Fibroblast of skin of scalp (primary cell): ENCODE results near the gene GARIN5A.

ENCODE experiments used
- DNase-seq: peaks from one replicate; pipeline ENCODE4 v3.0.0-alpha.2; 2013

GARIN5A gene

DNA sequence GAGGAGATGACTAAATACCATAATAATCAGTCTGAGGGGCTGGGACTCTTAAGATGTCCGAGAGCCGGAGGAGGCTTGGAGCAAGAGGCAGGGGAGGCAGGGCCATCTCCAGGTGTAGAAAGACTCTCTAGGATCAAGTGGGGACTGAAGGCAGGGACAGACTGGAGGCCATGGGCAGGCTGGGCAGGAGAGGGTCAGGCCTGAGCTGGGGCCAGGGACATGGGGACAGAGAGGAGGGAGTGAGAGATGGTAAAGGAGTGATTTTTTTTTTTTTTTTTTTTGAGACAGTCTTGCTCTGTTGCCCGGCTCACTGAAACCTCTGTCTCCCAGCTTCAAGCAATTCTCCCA lies 32.2 kb upstream of the GARIN5A start:
- no peak for DNase-seq

DNA sequence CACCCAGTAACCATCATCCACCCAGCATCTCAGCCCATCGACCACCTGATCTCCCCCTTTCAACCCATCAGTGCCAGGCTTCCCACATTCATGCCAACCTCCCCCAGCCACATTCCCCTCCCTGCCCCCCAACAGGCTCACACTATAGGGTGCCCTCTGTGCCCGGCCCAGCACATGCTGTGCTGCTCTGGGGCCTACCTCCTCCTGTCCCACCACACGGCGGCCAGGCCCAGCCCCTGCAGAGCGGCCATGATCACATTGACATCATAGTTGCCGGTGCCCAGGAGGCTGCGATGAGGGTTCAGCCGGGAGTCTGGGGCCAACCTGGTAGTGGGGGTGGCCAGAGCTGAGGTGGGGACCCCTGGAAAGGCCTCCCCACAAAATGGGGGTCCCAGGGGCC lies 30.7 kb upstream of the GARIN5A start:
- no peak for DNase-seq

DNA sequence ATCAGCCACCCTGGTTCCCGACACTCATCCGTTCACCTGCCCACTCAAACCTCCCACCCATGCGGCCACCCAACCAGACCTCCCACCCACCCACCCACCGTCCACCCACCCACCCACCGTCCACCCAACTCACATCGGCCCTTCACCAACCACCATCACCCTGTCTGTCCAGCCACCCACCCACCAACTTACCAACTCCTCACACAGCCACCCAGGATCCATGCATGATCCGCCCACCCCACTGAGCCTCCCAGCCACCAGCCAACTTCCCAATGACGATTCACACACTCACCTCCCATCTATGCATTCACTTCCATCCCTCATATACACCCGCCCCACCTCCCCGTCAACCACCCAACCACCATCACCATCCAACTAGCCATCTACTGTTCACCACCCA lies 30.1 kb upstream of the GARIN5A start:
- no peak for DNase-seq

DNA sequence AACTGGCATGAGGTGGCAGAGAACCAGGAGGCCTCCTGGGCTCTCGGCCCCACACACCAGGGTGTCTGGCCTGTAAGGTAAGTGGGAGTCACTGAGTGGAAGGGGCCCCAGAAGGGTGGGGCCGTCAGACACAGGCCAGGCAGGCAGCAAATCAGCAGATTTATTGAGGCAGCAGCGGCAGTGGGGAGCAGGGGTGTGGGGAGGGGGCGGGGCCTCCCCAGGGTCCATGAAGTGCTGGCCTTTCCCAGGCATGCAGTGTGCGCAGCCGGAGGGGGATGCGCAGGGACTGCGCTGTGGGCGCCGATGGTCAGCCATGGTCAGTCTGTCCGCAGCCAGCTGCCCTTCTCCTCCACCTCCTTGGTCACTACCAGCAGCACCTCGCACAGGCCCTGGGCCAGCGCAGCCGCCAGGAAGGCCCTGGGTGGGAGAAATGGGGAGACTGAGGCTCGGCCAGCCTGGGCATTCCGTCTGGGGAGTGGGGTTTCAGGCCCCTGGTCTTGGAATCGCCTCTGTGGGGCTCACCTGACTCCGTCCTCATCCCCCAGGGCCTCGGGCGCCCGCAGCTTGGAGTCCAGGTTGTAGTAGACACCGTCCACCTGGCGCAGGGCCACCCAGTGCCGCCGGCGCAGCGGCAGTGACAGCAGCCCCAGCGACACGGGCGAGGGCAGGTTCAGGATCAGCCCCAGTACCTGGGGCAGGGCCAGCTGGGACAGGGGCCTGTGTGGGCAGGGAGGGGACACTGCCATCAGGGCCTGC lies 29.4 kb upstream of the GARIN5A start:
- no peak for DNase-seq

DNA sequence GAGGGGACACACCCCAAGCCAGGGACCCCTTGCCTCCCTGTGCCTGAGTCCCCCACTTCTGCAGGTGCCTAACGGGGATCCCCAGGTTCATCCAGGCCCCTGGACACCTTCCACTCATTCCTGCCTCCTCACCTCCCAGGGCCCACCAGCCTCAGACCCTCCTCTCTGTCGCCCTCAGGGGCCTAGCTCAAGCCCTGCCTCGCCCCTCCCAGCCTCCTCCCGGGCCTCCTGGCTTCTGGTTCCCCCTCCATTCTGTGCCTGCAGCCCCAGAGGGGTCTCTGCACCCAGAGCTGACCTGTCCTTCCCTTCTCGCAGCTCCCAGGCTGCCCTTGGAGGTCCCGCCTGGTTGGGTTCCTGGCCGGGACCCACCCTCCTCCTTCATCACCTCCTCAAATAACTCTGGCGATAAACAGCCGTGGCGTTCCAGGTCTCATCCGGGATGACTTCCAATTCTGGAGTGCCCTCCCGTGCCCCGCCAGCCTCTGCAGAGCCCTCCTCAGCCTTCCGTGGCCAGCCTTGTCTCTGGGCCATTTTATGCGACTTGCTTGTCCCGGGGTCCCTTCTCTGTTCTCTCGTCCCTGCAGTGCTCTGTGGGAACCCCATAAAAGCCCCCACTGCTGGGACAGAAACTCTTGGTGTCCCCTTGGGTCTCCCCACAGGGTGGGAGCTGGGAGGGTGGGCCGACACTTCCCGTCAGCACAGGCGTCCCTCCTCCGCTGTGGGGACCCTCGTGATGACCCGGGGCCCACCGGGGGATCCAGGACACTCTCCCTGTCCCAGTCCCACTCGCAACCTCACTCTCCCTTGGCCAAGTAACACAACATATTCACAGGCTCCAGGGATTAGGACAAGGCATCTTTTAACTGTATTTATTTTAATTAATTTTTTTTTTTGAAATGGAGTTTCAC lies 25.2 kb upstream of the GARIN5A start:
- no peak for DNase-seq

DNA sequence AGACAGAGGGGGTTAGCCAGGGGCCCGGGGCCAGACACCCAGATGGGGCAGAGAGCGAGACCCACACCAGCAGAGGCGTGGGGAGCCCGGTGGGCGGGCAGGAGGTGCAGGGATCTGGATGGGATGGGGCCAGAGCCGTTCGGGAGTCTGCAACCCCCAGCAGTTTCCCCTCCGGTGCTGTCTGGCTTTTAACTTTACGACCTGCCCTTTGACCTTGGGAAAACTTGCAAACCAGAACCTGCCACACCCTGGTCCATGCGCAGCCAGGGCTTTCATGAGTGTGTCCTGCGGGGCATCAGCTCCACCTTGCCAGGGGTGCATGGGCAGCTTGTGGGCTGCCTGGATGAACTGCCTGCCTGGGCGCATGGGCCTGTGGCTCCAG lies 24.5 kb upstream of the GARIN5A start:
- DNase-seq: no peak

DNA sequence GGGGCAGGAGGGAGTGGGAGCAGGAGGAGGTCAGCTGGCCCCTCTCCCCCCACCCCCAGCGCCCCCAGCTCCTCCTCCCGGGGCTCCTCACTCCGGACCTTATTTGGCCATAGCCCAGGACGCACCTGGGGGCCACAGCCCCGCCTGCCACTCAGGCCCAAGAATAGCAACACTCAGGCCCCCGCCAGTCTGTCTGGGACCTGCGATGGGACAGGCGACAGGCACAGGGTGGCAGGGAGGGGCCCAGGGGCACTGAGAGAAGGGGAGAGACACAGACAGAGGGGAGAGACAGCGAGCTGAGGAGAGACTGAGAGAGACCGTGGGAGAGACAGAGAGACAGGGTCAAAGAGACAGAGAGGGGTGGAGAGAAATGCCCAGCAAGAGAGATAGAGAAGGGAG lies 24.1 kb upstream of the GARIN5A start:
- no peak for DNase-seq

DNA sequence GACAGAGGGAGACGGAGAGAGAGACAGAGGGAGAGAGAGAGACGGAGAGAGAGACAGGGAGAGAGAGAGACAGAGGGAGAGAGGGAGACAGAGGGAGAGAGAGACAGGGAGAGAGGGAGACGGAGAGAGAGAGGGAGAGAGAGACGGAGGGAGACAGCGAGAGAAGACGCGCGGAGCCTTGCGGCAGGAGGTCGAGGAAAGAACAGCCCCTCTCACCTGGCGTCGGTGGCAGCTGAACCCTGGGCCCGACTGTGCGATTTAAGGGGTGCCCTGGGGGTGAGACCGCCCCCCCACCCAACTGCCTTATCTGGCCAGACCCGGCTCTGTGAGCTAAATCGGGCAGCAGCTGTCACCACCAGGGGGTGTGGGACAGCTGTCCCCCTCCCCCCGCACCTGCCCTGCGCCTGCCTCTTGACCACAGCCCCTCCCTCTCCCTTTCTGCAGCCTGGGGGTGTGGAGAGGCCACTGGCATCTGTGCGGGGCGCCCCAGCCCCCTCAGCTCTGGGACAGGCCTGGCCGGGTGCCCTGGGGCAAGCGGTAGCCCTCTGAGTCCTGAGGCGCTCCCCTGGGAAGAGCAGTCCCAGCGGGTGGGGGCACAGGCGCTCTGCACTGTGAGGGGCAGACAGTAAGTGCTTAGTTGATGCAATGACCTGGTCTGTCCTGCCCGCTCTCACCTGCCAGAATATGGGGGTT lies 23.6 kb upstream of the GARIN5A start:
- DNase-seq: no peak

DNA sequence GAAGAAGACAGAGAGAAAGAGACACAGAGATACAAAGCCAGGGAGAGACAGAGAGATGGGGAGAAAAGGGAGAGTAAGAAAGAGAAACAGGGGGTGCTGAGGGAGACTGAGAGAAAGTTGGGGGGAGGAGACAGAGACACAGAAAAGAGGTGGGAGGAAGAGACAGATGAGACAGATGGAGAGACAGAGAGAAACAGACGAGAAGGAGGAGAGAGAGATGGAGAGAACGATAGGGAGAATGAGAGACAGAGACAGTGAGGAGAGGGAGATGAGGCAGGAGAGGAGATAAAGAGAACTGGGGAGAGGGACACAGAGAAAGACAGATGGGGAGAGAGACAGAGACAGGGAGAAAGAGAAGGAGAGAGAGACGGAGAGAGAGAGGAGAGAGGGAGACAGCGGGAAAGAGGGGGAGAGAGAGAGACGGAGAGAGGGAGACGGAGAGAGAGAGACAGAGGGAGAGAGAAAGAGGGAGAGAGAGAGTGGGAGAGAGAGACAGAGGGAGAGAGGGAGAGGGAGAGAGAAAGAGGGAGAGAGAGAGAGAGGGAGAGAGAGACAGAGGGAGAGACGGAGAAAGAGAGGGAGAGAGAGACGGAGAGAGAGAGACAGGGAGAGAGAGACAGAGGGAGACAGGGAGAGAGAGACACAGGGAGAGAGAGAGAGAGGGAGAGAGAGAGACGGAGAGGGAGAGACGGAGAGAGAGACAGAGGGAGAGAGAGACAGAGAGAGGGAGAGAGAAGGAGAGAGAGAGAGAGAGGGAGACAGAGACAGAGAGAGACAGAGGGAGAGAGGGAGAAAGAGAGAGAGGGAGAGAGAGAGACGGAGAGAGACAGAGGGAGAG lies 21.8 kb upstream of the GARIN5A start:
- DNase-seq: no peak

DNA sequence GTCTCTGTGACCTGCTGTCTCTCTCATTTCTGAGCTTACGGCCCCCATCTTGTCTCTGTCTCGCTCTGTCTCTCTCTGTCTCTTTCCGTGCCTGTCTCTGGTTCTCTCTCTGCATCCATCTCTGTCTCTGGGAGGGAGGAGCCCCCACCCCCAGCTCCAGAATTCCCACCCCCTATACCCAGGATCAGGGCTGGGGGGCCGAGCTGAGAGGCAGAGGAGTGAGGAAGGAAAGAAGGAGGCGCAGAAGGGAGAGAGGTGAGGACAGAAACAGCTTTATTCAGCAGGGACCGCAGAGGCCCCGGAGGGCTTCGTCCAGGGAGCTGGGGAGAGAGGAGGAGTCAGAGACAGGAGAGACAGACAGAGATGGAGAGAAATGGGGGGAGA lies 20.4 kb upstream of the GARIN5A start:
- no peak for DNase-seq

DNA sequence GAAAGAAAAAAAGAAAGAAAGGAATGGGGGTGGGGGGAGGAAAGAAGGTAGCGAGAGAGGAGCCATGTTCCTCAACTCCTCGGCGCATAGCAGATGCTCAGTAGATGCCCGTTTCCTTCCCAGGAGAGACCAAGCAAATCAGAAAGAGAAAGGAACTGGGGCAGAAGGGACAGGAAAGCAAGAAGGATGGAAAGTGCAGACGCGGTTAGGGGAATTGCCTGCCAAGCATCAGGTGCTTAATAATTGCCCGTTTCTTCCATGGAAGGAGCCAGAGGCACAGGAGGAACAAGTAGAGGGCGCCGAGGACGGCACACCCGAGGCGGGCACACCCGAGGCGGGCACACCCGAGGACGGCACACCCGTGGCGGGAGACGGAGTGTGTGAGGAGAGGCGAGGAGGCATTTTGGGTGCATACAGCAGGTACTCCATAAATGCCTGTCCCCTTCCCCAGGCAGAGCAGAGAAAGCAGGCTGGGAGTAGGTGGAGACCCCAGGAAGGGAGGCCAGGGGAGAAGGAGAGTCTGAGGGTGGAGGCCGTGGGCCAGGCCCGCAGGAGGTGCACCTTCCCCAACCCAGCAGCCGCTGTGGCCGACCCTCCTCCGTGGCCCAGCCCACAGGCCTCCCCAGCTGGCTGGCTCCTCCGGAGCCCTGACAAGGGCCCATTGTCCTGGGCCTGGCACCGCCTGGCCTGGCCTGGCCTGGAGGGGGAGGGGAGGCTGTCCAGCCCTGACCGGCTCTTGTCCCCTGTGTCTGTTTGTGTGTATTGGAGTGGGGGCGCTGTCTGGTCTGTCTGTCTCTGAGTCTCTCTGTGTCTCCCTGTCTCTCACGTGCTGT lies 19.8 kb upstream of the GARIN5A start:
- no peak for DNase-seq

DNA sequence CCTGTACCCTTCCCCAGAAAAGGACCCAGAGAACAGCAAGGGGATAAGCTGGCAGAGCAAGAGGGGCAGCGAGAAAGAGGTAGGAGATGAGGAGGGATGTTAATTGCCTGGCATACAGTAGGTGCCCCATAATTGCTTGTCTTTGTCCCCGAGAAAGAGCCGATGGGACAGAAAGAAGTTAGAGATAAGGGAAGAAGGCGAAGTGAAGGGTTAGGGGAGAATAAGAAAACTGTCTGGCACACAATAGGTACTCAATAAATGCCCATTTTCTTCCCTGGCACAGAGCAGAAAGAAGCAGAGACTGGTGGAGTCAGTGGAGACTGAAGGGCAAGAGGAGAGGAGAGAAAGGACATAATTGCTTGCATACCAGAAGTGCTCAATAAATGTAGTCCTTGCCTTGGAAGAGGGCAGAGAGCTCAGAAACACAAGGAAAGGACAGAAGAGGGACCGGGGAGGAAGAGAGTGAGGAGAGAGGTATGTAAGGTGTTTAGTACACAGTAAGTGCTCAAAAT lies 18.4 kb upstream of the GARIN5A start:
- DNase-seq: no peak

DNA sequence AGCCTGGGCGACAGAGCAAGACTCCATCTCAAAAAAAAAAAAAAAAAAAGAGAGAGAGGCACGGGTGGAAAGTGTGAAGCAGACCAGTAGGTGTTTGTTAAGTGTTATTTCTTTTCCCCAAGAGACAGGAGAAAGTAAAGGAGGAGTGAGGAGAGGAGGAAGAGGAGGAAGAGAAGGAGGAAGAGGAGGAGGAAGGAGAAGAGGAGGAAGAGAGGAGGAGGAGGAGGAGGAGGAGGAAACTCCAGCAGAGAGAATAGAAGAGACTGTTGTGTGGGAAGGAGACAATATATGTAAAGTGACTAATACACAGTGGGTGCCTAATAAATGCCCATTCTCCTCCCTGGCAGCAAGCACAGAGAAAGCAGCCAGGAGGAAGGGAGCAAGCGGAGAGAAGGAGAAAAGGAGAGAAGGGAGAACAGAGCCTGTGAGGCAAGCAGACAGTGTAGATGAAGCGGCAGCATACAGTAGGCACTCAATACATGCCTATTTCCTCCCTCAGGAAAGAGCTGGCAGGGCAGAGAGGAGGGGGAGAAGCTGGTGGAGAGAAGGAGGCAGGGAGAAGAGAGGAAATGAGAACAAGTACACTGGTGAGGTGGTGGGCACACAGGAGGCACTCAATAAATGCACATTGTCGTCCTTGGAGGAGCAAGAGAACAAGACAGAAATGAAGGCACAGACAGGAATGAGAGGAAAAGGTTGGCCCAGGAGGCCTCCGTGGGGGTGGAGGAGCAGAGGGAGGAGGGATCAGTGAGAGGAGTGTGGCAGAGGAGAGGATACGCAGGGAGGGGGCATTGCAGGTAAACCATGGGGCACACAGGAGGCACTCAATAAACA lies 17.8 kb upstream of the GARIN5A start:
- DNase-seq: no peak

DNA sequence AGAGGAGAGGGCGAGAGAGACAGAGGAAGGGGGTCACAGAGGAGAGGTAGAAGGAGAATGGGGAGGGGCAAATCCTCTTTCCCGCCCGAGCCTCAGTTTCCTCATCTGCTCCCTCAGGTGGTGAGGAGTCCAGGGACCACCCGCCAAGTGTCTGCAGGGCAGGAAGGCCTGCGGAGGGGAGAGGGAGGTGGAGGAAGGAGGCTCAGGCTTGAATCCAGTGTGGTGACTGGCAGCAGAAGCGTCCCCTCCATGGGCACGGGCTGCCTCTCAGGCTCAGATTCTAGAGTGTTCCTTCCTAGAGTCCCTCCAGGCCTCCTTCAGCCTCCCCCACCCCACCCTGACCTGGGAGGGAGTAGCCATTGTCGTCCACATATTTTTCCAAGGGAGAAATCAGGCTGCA lies 16.5 kb upstream of the GARIN5A start:
- DNase-seq: no peak

DNA sequence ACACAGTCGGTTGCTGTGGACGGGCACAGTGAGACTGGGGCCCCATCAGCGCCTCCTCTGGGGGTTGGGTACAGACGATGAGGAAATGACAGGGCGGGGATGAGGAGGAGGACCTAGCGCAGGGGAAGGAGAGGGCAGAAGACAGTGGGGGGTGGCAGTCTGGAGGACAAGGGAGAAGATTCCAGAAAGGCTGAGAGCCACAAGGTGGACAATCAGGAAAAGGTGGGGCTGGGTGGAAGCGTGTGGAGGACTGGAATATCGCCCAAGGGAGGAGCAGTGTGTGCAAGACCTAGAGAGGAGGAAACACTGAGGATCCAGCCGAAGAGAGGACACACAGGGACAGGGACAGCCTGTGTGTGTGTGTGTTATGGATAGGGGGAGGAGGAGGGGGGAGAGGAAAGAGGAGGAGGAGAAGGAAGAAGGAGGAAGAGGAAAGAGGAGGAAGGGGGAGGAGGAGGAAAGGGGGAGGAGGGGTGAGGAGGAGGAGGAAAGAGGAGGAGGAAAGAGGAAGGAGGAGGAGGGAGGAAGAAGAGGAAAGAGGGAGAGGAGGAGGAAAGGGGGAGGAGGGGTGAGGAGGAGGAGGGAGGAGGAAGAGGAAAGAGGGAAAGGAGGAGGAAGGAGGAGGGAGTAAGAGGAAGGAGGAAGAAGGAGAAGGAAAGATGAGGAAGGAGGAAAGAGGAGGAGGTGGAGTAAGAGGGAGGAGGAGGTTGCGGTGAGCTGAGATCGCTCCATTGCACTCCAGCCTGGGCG lies 15.8 kb upstream of the GARIN5A start:
- no peak for DNase-seq

DNA sequence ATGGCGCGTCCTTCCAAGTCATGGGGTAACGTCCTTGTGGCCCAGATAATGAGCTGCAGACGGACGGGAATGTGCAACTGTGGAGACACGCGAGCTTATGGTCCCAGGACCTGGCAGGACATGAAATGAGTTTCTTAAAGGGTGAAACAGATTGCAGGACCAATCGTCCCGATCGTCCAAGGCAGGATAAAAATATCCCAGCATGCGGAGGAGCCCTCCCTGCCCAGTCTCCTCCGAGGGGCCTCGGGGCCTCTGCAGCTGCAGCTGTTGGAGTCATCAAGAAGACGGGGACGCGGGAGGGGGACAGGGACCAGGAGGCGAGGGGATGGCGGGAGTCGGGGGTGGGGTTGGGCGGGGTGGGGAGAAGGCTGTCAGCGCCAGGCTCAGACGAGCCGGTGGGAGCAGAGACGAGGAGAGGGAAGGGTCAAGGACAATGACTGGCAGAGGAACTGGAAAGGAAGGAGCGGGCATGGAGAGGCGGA lies 14.4 kb upstream of the GARIN5A start:
- no peak for DNase-seq

DNA sequence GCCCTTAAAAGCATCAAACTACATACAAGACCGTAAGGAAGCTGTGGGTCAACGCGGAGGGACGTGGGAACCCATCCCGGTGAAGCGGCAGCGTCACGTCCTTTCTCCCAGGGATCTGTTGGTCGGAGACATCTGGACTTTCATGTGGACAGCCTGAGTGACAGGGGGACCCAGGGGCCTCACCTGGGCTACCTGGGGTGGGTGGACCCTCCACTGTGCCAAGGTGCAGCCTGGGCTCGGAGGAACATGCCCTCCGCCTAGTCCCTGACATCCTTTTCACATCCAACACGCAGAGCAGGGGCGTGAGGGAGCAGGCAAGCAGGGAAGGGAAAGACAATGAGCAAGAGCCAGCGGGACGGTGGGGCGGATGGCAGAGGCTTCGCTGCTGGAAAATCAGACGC lies 13.8 kb upstream of the GARIN5A start:
- no peak for DNase-seq

DNA sequence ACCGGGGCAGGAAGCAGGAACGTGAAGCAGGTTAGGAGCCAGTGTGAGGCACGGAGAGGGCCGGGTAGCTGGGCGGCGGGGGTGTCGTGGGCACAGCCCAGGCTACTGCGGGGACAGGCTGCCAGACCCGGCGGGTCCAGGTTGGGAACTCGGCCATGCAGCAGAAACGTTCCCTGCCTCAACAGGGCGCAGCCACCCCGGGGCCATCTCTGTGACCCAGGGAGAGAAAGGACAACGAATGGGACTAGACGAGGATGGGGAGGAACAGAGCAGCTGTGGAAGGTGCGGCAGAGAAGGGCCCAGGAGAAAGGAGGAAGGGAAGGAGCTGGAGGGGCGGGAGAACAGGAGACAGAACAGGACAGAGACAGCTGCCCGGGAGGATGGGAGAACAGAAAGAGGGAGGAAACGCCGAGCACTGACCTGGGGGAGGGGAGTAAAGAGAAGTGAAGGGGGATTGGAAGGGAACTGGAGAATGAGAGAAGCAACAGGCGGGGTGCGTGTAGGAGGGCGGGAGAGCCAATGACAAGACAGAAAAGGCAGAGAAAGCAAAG lies 12.9 kb upstream of the GARIN5A start:
- DNase-seq: no peak
